GM21515 (cell line): ENCODE results near the gene SNRNP40.

Experiments used
- ATAC-seq: cut with Tn5 transposase; IDR thresholded peaks from one replicate; pipeline ENCODE4 v1.9.1; 2021; ENCODE audit not compliant: unreplicated experiment

Gene SNRNP40

GRCh38 chr1:31234123-31234708 is 62.4 kb downstream of the SNRNP40 start:
- no peak for ATAC-seq

- ATAC-seq = no peak
Observed at GRCh38 chr1:31232689-31233088, 63.9 kb downstream of the SNRNP40 start.

- no peak for ATAC-seq
Observed at GRCh38 chr1:31231802-31232201, 64.8 kb downstream of the SNRNP40 start.

GRCh38 chr1:31230378-31230777 is 66.2 kb downstream of the SNRNP40 start:
- no peak for ATAC-seq

- no peak for ATAC-seq
Observed at GRCh38 chr1:31228986-31229385, 67.6 kb downstream of the SNRNP40 start.

GRCh38 chr1:31227891-31228568 is 68.6 kb downstream of the SNRNP40 start:
- no peak for ATAC-seq

- ATAC-seq = no peak
Observed at GRCh38 chr1:31224068-31224467, 72.5 kb downstream of the SNRNP40 start.

GRCh38 chr1:31222176-31222575 is 74.4 kb downstream of the SNRNP40 start:
- ATAC-seq = no peak

- no peak for ATAC-seq
Observed at GRCh38 chr1:31221072-31221471, 75.5 kb downstream of the SNRNP40 start.

- ATAC-seq = no peak
Observed at GRCh38 chr1:31219489-31219888, 77.1 kb downstream of the SNRNP40 start.

GRCh38 chr1:31218705-31219104 is 77.9 kb downstream of the SNRNP40 start:
- ATAC-seq = no peak

- ATAC-seq = no peak
Observed at GRCh38 chr1:31216016-31216415, 80.6 kb downstream of the SNRNP40 start.

- no peak for ATAC-seq
Observed at GRCh38 chr1:31215065-31215570, 81.5 kb downstream of the SNRNP40 start.

GRCh38 chr1:31214316-31215064 is 82.1 kb downstream of the SNRNP40 start:
- ATAC-seq = no peak
